Ovary (tissue), 3 donors: ENCODE results near the gene PNPLA2.

Source experiments
- EP300 ChIP-seq: sonication (generic); formaldehyde crosslinking; IDR thresholded peaks from one replicate; pipeline ENCODE4 v1.6.1; 2017; ENCODE audit warnings: antibody characterized with exemption
- POLR2A ChIP-seq: fragments of 450-650 bp; IDR thresholded peaks from one replicate; pipeline ENCODE4 v1.6.1; 2017; ENCODE audit warnings: antibody characterized with exemption, mild to moderate bottlenecking, moderate library complexity
- TF ChIP-seq, protein P1 (sequence below), 3 donors: fragments of 450-650 bp in 2 of 3; fragments of 200-600 bp in 1 of 3; IDR thresholded peaks; one replicate each; pipeline versions ENCODE4 v1.5.1 to v1.8.0; 2016 to 2022; ENCODE audit warnings: antibody characterized with exemption in 3 of 3, mild to moderate bottlenecking in 1 of 3
- donor health status: DM: no; HTN: no; CAD: no.

DNA sequence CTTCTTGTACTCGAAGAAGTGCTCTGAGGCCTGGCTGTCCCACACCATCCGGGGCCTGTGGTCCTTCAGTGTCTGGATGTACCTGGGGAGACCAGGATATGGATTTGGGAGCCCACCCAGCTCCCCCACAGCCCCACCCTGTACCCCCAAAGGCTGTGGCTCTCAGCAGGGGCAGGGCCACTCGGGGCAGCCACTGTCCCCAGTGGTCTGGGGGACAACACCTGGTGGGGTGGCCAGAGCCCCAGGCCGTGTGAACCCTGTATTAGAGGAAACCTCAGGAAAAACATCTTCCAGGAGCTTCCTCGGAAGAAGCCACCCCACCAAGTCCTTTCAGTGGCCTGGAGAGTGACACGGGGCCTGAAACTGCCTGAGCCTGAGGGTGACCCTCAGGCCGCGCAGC, 51.7 kb downstream of the PNPLA2 start:
- TF ChIP-seq, protein P1, sequence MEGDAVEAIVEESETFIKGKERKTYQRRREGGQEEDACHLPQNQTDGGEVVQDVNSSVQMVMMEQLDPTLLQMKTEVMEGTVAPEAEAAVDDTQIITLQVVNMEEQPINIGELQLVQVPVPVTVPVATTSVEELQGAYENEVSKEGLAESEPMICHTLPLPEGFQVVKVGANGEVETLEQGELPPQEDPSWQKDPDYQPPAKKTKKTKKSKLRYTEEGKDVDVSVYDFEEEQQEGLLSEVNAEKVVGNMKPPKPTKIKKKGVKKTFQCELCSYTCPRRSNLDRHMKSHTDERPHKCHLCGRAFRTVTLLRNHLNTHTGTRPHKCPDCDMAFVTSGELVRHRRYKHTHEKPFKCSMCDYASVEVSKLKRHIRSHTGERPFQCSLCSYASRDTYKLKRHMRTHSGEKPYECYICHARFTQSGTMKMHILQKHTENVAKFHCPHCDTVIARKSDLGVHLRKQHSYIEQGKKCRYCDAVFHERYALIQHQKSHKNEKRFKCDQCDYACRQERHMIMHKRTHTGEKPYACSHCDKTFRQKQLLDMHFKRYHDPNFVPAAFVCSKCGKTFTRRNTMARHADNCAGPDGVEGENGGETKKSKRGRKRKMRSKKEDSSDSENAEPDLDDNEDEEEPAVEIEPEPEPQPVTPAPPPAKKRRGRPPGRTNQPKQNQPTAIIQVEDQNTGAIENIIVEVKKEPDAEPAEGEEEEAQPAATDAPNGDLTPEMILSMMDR (IDR thresholded peaks at IDR 0.05), result no peak
- TF ChIP-seq POLR2A (no peak), EP300 (no peak)
